ENCODE data around the gene TMEM209.

GRCh38 chr7:130213828-130214227, 8.6 kb upstream of the TMEM209 start:
- TF ChIP-seq CTCF (IDR thresholded peaks at IDR 0.05): no peak
- TF ChIP-seq POLR2A (IDR thresholded peaks at IDR 0.05): no peak

All from body of pancreas (tissue), 4 donors.